ENCODE results near the gene HTR7. TPM values are rescaled to one million over a fixed set of nuclear protein-coding genes. Genes with fewer than 3 reads are reported as not detected.

The HTR7 gene
- total and polyA plus RNA-seq, 9 of the 15 experiments (the other 6 are each of a cell fraction or from before 2014, with no cell fraction given): 0.07 to 0.33 (median 0.18) TPM

DNA sequence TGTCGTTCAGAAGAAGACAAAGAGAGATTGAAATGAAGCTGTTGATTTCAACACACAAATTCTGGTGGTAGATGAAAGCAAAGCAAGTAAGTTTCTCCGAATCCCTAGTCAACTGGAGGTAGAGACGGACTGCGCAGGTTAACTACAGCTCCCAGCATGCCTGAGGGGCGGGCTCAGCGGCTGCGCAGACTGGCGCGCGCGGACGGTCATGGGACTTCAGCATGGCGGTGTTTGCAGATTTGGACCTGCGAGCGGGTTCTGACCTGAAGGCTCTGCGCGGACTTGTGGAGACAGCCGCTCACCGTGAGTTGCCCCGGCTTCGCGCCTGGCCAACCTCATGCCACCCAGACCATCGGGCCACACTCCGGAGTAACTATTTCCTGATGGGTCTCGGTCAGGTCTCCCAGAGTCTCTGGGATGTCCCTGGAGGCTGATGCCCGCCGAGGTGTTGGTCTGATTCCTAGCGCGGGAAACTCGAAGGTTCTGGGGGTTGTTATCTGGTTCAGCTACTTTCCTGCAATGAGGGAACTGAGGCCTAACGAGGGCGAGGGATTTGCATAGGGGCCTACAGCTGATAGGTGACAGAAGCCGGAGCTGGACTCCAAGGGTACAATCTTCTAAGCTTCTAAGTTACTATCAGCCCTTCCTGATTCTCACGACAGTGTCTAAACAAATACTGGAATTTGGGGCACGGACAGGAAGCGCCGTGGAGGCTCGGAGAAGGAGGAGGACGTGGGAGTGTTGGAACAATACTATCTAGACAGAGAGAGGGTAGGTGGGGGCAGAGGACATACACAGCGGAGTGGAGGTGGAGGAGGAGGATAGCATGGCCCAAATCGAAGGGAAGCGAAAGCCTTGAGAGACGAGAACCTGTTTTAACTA is 14.2 kb upstream of the HTR7 start, which contains the start of gene RPP30 (continued):
- peak; percentile 75 for TF ChIP-seq TAF1 (IDR thresholded peaks at IDR 0.05; ENCODE audit: control insufficient read depth, extremely low read depth, insufficient read depth, low read length, severe bottlenecking)
- peak; percentile 86 for TF ChIP-seq ZNF143 (CRISPR knock-in tag; IDR thresholded peaks at IDR 0.05)
- TF ChIP-seq MEIS2 (IDR thresholded peaks at IDR 0.05; ENCODE audit: partially characterized antibody): peak; percentile 45
- TF ChIP-seq TEAD1 (CRISPR knock-in tag; IDR thresholded peaks at IDR 0.05): no peak
- TF ChIP-seq ZBED1 (IDR thresholded peaks at IDR 0.05): no peak
- no peak for TF ChIP-seq ETV5 (CRISPR knock-in tag; IDR thresholded peaks at IDR 0.05; ENCODE audit: low read depth)
- TF ChIP-seq SIRT6 (IDR thresholded peaks at IDR 0.05; ENCODE audit: low read depth, low read length): no peak
- TF ChIP-seq HNRNPLL (IDR thresholded peaks at IDR 0.05; ENCODE audit: low read depth, low read length, poor library complexity, severe bottlenecking): peak; percentile 94
- TF ChIP-seq MAFK (IDR thresholded peaks at IDR 0.05; ENCODE audit: low read length): no peak
- TF ChIP-seq, protein P1, sequence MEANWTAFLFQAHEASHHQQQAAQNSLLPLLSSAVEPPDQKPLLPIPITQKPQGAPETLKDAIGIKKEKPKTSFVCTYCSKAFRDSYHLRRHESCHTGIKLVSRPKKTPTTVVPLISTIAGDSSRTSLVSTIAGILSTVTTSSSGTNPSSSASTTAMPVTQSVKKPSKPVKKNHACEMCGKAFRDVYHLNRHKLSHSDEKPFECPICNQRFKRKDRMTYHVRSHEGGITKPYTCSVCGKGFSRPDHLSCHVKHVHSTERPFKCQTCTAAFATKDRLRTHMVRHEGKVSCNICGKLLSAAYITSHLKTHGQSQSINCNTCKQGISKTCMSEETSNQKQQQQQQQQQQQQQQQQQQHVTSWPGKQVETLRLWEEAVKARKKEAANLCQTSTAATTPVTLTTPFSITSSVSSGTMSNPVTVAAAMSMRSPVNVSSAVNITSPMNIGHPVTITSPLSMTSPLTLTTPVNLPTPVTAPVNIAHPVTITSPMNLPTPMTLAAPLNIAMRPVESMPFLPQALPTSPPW (CRISPR knock-in tag; IDR thresholded peaks at IDR 0.05): 0 out of 2 replicates have a peak, but pooled peaks have one; percentile 25
- TF ChIP-seq CEBPB (tag; IDR thresholded peaks at IDR 0.05): no peak
- no peak for TF ChIP-seq NFIC (IDR thresholded peaks at IDR 0.05)
- TF ChIP-seq POLR2B (IDR thresholded peaks at IDR 0.05; ENCODE audit: low read depth, partially characterized antibody): peak; percentile 67
- TF ChIP-seq SIX5 (IDR thresholded peaks at IDR 0.05; ENCODE audit: borderline replicate concordance in 1 of 2, insufficient read depth in 1 of 2, low read depth in 1 of 2, low read length in 2 of 2): peak; percentile 70 to 72; a peak in 3 of 4 replicates
- TF ChIP-seq, protein P2, sequence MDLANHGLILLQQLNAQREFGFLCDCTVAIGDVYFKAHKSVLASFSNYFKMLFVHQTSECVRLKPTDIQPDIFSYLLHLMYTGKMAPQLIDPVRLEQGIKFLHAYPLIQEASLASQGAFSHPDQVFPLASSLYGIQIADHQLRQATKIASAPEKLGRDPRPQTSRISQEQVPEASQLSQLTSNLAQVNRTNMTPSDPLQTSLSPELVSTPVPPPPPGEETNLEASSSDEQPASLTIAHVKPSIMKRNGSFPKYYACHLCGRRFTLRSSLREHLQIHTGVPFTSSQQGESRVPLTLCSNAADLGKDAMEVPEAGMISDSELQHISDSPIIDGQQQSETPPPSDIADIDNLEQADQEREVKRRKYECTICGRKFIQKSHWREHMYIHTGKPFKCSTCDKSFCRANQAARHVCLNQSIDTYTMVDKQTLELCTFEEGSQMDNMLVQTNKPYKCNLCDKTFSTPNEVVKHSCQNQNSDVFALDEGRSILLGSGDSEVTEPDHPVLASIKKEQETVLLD (IDR thresholded peaks at IDR 0.05): peak; percentile 64; the same call in 1 of the 2 replicates
- TF ChIP-seq, protein P3, sequence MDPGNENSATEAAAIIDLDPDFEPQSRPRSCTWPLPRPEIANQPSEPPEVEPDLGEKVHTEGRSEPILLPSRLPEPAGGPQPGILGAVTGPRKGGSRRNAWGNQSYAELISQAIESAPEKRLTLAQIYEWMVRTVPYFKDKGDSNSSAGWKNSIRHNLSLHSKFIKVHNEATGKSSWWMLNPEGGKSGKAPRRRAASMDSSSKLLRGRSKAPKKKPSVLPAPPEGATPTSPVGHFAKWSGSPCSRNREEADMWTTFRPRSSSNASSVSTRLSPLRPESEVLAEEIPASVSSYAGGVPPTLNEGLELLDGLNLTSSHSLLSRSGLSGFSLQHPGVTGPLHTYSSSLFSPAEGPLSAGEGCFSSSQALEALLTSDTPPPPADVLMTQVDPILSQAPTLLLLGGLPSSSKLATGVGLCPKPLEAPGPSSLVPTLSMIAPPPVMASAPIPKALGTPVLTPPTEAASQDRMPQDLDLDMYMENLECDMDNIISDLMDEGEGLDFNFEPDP (CRISPR knock-in tag; IDR thresholded peaks at IDR 0.05): no peak
- no peak for TF ChIP-seq KDM4B (IDR thresholded peaks at IDR 0.05; ENCODE audit: borderline replicate concordance in 2 of 2, low read depth in 1 of 2)
- no peak for TF ChIP-seq ZBTB1 (CRISPR knock-in tag; IDR thresholded peaks at IDR 0.05; ENCODE audit: borderline replicate concordance, low read depth)
- no peak for TF ChIP-seq ILK (tag; IDR thresholded peaks at IDR 0.05; ENCODE audit: borderline replicate concordance, low read depth)
- no peak for TF ChIP-seq ADNP (tag; IDR thresholded peaks at IDR 0.05)
- TF ChIP-seq, protein P4, sequence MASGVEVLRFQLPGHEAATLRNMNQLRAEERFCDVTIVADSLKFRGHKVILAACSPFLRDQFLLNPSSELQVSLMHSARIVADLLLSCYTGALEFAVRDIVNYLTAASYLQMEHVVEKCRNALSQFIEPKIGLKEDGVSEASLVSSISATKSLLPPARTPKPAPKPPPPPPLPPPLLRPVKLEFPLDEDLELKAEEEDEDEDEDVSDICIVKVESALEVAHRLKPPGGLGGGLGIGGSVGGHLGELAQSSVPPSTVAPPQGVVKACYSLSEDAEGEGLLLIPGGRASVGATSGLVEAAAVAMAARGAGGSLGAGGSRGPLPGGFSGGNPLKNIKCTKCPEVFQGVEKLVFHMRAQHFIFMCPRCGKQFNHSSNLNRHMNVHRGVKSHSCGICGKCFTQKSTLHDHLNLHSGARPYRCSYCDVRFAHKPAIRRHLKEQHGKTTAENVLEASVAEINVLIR (CRISPR knock-in tag; IDR thresholded peaks at IDR 0.05): no peak

All from K562 (cell line).